A549 (cell line): ENCODE results near the gene NFASC.

ENCODE experiments used
- CTCF ChIP-seq: fragments of >200 bp; sonication (Bioruptor Twin); formaldehyde crosslinking; IDR thresholded peaks from 3 replicates; pipeline ENCODE4 v1.5.1; 2016
- EP300 ChIP-seq, 2 experiments: fragments of >200 bp; sonication (Bioruptor Twin); formaldehyde crosslinking; IDR thresholded peaks; 2 replicates in 1 of 2; 3 replicates in 1 of 2; pipeline ENCODE4 v1.6.1; 2016 to 2017
- JUN ChIP-seq, 2 experiments: fragments of >200 bp; sonication (Bioruptor Twin); formaldehyde crosslinking; IDR thresholded peaks; 2 replicates in 1 of 2; 3 replicates in 1 of 2; pipeline ENCODE4 v1.6.1; 2016 to 2017
- KDM1A ChIP-seq: fragments of 200-600 bp; sonication (generic); IDR thresholded peaks from 2 replicates; pipeline ENCODE4 v1.6.1; 2016; ENCODE audit warnings: low read depth, mild to moderate bottlenecking
- MAZ ChIP-seq: fragments of 150-350 bp; IDR thresholded peaks from 2 replicates; pipeline ENCODE4 v1.6.1; 2014; ENCODE audit warnings: antibody characterized with exemption, low read depth, low read length, borderline replicate concordance
- NR3C1 ChIP-seq: fragments of >200 bp; sonication (Bioruptor Twin); formaldehyde crosslinking; IDR thresholded peaks from 3 replicates; pipeline ENCODE4 v1.6.1; 2017
- POLR2A ChIP-seq: IDR thresholded peaks from 2 replicates; pipeline ENCODE4 v1.6.1; 2012; ENCODE audit warnings: mild to moderate bottlenecking, low read length
- POLR2AphosphoS2 ChIP-seq: conservative IDR thresholded peaks from 2 replicates; pipeline ENCODE4 v1.6.1; 2012; ENCODE audit warnings: low read length, improper control_type of control experiment, inconsistent platforms
- RAD21 ChIP-seq, 2 experiments: fragments of >200 bp in 1 of 2; sonication (Bioruptor Twin) in 1 of 2; formaldehyde crosslinking in 1 of 2; IDR thresholded peaks in 1 of 2; conservative IDR thresholded peaks in 1 of 2; 2 replicates in 1 of 2; 3 replicates in 1 of 2; pipeline ENCODE4 v1.6.1; 2012 to 2018; ENCODE audit warnings: inconsistent platforms in 1 of 2
- TF ChIP-seq, protein P1 (sequence below): fragments of >200 bp; sonication (Bioruptor Twin); formaldehyde crosslinking; IDR thresholded peaks from 2 replicates; pipeline ENCODE4 v1.6.1; 2016
- TF ChIP-seq, protein P2 (sequence below): IDR thresholded peaks from 2 replicates; pipeline ENCODE4 v1.6.1; 2012

- no peak for TF ChIP-seq CTCF
- no peak for TF ChIP-seq POLR2A
- no peak for TF ChIP-seq MAZ
- TF ChIP-seq EP300 (IDR thresholded peaks at IDR 0.05), result no peak
- no peak for TF ChIP-seq RAD21 (conservative IDR thresholded peaks at IDR 0.05 in 1 of 2, IDR thresholded peaks at IDR 0.05 in 1 of 2)
- TF ChIP-seq POLR2AphosphoS2, result no peak
- no peak for TF ChIP-seq NR3C1
- no peak for TF ChIP-seq JUN (IDR thresholded peaks at IDR 0.05)
- TF ChIP-seq, protein P1, sequence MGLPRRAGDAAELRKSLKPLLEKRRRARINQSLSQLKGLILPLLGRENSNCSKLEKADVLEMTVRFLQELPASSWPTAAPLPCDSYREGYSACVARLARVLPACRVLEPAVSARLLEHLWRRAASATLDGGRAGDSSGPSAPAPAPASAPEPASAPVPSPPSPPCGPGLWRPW, result no peak
- TF ChIP-seq, protein P2, sequence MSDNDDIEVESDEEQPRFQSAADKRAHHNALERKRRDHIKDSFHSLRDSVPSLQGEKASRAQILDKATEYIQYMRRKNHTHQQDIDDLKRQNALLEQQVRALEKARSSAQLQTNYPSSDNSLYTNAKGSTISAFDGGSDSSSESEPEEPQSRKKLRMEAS, result no peak
- no peak for TF ChIP-seq KDM1A
These were observed 154.0 kb downstream of the NFASC start for GRCh38 chr1:205024679-205025078.
